Measurements from ENCODE around the gene DDIT4. TPM values are rescaled to one million over a fixed set of nuclear protein-coding genes. Genes with fewer than 3 reads are reported as not detected.

DDIT4 gene
- polyA plus RNA-seq, 1 experiment, result 174 TPM

GRCh38 chr10:72275351-72276012, 1.8 kb downstream of the DDIT4 start:
- ChIA-PET POLR2A (interaction anchor here (0.7 to 2.9 kb wide), 3 partner anchors 15 to 142 kb away, joined by 3 to 13 read pairs (median 11); no protein-coding TSS in a partner anchor), CTCF (interaction anchor here (0.7 to 3.2 kb wide), 21 partner anchors 8 to 280 kb away, joined by 3 to 15 read pairs (median 6); partner anchors contain the start of genes ANAPC16 and ASCC1)
- peaks cover 16% of the 10 kb centered on the region for H3K36me3 ChIP-seq (ENCODE audit: control insufficient read depth, insufficient read depth, low read length)
- DNase-seq (ENCODE audit: low read depth), result no peak
- TF ChIP-seq, protein P1, sequence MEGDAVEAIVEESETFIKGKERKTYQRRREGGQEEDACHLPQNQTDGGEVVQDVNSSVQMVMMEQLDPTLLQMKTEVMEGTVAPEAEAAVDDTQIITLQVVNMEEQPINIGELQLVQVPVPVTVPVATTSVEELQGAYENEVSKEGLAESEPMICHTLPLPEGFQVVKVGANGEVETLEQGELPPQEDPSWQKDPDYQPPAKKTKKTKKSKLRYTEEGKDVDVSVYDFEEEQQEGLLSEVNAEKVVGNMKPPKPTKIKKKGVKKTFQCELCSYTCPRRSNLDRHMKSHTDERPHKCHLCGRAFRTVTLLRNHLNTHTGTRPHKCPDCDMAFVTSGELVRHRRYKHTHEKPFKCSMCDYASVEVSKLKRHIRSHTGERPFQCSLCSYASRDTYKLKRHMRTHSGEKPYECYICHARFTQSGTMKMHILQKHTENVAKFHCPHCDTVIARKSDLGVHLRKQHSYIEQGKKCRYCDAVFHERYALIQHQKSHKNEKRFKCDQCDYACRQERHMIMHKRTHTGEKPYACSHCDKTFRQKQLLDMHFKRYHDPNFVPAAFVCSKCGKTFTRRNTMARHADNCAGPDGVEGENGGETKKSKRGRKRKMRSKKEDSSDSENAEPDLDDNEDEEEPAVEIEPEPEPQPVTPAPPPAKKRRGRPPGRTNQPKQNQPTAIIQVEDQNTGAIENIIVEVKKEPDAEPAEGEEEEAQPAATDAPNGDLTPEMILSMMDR (IDR thresholded peaks at IDR 0.05; ENCODE audit: insufficient read depth, low read depth, low read length), result no peak
- no peaks in the 10 kb centered on the region for H3K27me3 ChIP-seq (ENCODE audit: control insufficient read depth, insufficient read depth, low read length)
- peak overlapping the region; percentile 89 for H3K4me3 ChIP-seq (ENCODE audit: low read depth, low read length)

GRCh38 chr10:72276013-72276387, 2.3 kb downstream of the DDIT4 start:
- CTCF ChIA-PET, result interaction anchor here (2.0 to 3.2 kb wide), 6 partner anchors 10 to 150 kb away, joined by 7 to 15 read pairs (median 10); no protein-coding TSS in a partner anchor

DNA sequence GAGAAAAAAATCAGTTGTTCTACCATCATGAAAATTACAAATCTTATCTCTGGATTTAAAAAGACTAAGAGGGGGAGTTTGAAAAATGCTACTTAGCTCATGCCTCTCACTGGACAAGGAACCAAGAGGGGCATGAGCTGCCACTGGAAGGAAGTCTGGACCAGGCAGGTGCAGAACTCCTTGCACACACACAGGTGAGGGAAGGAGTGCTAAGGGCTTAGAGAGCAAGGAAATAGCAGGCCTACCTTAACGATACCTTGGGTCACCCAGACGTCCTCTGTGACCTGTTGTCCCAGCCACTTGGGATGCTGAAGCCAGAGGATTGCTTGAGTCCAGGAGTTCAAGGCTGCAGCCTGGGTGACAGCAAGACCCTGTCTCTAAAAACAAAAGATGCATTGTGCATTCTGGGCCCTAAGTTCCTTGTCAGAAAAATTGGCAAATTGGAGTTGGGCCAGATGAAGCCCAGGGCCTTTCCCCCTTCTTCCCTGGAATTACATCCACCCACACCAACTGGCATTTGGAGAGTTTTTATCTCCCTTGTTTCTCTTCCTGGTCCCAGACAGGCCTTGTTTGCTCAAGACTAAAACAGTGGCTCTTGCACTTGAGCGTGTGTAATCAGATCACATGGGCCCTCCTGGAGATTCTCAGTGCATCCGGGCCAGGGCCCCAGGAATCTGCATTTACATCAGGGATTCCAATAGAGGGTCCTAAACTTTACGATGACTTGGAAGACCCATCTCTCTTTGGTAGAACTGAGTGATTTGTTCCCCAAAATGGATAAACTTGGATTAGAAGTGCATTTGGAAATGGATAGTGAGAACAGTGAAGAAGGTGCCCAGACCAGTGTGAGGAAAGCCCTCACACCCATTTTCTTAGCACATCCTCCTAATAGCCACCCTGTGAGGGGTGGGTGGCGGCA, 3.0 kb downstream of the DDIT4 start:
- ChIA-PET POLR2A (interaction anchor here (0.5 kb wide), 1 partner anchor 50 kb away, joined by 4 read pairs; no protein-coding TSS in a partner anchor), CTCF (interaction anchor here (1.6 to 2.7 kb wide), 4 partner anchors 51 to 150 kb away, joined by 3 to 14 read pairs (median 9); no protein-coding TSS in a partner anchor)
- DNase-seq (ENCODE audit: low read depth), result no peak
- Histone ChIP-seq H3K27me3 (ENCODE audit: control insufficient read depth, insufficient read depth, low read length) (no peaks in the 10 kb centered on the region), H3K4me3 (ENCODE audit: low read depth, low read length) (peak overlapping the region; percentile 89), H3K36me3 (ENCODE audit: control insufficient read depth, insufficient read depth, low read length) (peaks cover 16% of the 10 kb centered on the region)
- TF ChIP-seq, protein P1 (IDR thresholded peaks at IDR 0.05; ENCODE audit: insufficient read depth, low read depth, low read length), result no peak

More at GRCh38 chr10:72276013-72276387, 2.3 kb downstream of the DDIT4 start:
- TF ChIP-seq, protein P1 (IDR thresholded peaks at IDR 0.05; ENCODE audit: insufficient read depth, low read depth, low read length), result no peak
- POLR2A ChIA-PET, result interaction anchor here (0.7 kb wide), 1 partner anchor 142 kb away, joined by 3 read pairs; no protein-coding TSS in a partner anchor
- peak overlapping the region; percentile 89 for H3K4me3 ChIP-seq (ENCODE audit: low read depth, low read length)
- no peaks in the 10 kb centered on the region for H3K27me3 ChIP-seq (ENCODE audit: control insufficient read depth, insufficient read depth, low read length)
- DNase-seq (ENCODE audit: low read depth), result no peak
- H3K36me3 ChIP-seq (ENCODE audit: control insufficient read depth, insufficient read depth, low read length), result peaks cover 16% of the 10 kb centered on the region

GRCh38 chr10:72277340-72277995, 3.7 kb downstream of the DDIT4 start:
- Histone ChIP-seq H3K4me3 (ENCODE audit: low read depth, low read length) (no peak overlapping the region), H3K27me3 (ENCODE audit: control insufficient read depth, insufficient read depth, low read length) (no peaks in the 10 kb centered on the region), H3K36me3 (ENCODE audit: control insufficient read depth, insufficient read depth, low read length) (peaks cover 16% of the 10 kb centered on the region)
- DNase-seq (ENCODE audit: low read depth), result no peak
- ChIA-PET CTCF (interaction anchor here (1.1 to 1.6 kb wide), 3 partner anchors 10 to 60 kb away, joined by 3 read pairs; no protein-coding TSS in a partner anchor), POLR2A (interaction anchor here (0.5 to 0.6 kb wide), 3 partner anchors 17 to 55 kb away, joined by 3 to 4 read pairs (median 4); no protein-coding TSS in a partner anchor)
- TF ChIP-seq, protein P1 (IDR thresholded peaks at IDR 0.05; ENCODE audit: insufficient read depth, low read depth, low read length), result no peak

All from BJ (cell line).